SKM-1 treated with dmso at 0.1 percent for 144 hours (cell line): ENCODE data around the gene C8G.
A peak's percentile ranks its signal among the peaks of the same experiment; 100 is the strongest.

Source experiments
- DNase-seq: peaks from one replicate; lab custom pipeline; 2025; ENCODE audit not compliant: unreplicated experiment; lab: John Stamatoyannopoulos, UW

Gene C8G

DNA sequence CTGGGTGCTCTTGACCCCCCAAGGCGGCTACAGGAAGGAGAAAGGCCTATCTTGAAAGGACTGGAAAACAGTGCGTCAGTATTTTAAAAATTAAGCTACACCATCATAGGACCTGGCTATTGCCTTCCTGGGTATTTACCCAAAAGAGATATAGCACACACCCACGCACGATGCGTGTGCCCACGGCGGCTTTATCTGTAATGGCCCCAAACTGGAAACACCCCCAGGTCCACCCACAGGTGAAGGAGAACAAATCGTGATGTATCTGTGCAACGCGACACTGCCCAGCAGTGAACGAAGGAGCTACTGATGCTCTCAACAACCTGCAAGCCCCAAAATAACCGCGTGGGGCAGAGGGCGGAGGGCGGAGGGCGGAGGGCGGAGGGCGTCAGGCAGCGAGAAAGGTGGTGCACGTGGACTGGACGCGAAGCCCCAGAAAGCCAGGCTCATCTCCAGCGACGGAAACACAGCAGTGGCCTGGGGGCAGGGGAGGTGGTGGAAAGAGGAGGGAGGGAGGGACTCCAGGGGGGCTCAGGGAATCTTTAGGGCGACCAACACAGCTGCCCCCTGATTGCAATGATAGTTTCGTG lies 19.9 kb downstream of the C8G start:
- DNase-seq, result no peak

GRCh38 chr9:136965771-136966484 lies 20.9 kb downstream of the C8G start:
- DNase-seq, result no peak

DNA sequence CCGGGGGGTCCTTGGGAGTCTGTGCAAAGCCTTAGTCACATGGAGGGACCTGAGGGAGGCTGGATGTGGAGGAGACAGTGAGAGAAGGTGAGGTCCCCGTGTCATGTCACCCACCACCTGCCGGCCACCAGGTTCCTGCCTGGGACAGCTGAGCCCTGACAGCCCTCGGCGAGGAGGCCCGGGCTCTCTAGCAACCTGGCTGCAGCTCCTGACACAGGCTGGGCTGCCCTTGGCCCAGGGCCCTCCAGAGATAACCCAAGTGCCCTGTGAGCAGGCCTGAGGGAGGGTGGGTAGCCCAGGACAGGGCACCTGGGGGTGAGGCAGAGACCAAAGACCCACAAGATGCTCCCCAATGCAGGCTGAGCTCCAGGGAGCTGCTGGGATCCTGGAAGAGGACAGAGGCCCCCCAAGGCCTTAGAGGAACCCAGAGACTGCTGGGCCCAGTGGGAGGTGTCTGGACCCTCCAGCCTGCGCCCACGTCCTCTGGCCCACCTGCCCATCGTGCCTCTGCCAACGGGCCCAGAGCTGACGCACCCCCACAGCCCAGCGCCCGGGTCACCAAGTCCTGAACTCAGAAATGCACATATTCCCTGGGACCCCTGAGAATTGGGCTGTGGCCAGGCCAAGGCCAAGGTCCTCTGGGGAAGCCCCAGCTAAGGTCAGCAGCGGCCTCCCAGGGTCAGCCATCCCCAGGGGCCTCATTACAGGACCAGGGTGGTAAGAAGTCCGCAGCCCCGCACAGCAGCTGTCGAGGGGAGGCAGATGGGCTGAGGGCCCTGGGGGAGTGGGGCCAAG lies 23.5 kb downstream of the C8G start:
- DNase-seq, result no peak

DNA sequence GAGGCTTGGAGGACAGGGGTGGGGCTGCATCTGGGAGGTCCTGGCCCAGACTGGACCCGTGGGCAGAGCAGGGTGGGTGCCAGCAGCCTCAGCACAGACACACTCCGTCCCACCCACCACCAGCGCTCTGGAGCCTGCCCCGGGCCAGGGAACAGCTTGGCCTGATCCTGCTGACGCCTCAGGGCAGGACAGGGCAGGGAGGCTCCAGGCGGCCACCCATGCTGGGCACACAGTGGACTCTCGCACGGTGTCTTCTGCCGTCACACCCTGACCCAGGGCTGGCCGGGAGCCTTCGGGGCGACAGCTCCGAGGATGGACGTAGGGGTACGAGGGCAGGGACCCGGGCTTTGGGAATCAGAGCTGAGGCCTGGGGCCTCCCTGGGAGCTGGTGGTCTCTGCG lies 24.1 kb downstream of the C8G start:
- no peak for DNase-seq

DNA sequence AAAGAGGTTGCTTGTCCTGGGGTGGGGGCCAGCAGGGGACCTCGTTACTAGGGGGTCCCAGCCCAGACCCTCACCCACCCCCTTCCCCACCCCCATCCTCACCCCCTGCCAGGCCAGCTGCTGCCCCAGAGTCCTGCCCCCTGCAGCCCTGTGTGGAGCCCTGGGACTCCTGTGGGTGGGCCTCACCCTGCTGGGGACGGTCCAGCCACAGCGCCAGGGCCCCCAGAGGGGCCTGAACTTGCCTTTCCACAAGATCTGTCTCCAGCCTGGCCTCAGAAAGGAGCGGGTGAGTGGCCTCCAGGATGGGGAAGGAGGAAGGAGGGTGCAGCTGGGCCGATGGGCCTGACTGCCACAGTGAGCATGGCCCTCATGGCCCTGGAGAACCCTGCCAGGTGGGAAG lies 24.7 kb downstream of the C8G start:
- no peak for DNase-seq

- DNase-seq, result no peak
These were observed 25.3 kb downstream of the C8G start for GRCh38 chr9:136970361-136970760.

- no peak for DNase-seq
These were observed 26.7 kb downstream of the C8G start for GRCh38 chr9:136971746-136972145.

- no peak for DNase-seq
These were observed 27.3 kb downstream of the C8G start for GRCh38 chr9:136972335-136972734.

DNA sequence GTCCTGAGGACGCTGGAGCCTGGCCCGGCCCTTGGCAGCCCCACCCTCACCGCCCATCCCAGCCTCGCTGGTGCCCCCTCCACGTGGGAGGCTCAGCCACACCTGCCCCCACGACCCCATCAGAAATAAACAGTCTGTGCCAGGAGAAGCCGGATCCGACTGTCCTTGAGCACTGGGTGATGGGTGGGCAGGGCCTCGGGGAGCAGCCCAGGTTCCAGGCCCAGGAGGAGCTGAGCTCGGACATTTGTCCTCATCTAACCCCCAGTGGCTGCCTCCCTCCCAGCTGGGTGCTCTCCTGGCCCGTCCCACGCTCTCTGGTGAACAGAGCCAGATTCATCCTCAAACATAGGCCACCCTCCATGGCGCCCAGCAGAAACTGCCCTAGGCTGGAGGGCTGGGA lies 27.7 kb downstream of the C8G start:
- DNase-seq, result no peak

GRCh38 chr9:136973618-136974617 lies 28.9 kb downstream of the C8G start:
- no peak for DNase-seq

GRCh38 chr9:136974817-136975535 lies 29.9 kb downstream of the C8G start:
- DNase-seq, result no peak

DNA sequence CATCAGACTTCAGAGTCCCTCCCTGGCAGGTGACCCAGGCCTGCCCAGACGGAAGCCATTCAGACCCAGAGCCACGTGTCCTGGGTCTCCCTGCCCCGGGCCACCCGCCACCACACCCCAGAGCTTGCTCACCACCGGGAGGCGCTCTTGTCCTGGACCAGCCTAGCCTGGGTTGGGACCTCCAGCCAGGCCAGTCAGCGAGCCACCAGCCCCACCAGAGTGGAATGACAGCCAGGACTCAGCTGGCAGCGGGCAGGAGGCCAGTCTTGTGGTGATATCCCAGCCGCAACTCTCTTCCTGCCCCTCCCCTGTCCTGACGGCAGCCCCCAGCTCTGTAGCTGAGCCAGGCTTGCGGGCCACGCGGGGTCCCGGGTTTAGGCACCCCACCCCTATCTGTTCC lies 30.6 kb downstream of the C8G start:
- DNase-seq, result no peak

GRCh38 chr9:136977223-136977622 lies 32.2 kb downstream of the C8G start, which contains the start of gene PTGDS:
Gene PTGDS (plus strand): TSS chr9:136977504. CDS start chr9:136977579, 75 bp downstream.
- no peak for DNase-seq

DNA sequence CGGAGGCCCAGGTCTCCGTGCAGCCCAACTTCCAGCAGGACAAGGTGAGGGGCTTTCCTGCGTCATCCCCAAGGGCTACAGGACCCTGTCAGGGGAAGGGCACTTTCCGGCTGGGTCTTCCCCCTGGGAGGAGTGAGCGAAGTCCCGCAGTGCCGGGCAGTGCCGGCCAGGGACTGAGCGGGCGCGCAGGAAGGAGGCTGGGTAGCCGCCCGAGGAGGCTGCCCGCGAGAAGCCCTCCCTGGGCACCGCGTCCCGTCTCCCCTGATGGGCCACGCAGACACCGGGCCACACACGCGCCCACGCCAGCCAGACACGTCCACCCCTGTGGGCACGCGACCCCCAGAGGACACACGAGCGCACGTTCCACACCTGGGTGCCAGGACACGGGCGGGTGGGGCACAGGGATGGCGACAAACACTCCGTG lies 32.6 kb downstream of the C8G start:
- DNase-seq, result no peak

DNA sequence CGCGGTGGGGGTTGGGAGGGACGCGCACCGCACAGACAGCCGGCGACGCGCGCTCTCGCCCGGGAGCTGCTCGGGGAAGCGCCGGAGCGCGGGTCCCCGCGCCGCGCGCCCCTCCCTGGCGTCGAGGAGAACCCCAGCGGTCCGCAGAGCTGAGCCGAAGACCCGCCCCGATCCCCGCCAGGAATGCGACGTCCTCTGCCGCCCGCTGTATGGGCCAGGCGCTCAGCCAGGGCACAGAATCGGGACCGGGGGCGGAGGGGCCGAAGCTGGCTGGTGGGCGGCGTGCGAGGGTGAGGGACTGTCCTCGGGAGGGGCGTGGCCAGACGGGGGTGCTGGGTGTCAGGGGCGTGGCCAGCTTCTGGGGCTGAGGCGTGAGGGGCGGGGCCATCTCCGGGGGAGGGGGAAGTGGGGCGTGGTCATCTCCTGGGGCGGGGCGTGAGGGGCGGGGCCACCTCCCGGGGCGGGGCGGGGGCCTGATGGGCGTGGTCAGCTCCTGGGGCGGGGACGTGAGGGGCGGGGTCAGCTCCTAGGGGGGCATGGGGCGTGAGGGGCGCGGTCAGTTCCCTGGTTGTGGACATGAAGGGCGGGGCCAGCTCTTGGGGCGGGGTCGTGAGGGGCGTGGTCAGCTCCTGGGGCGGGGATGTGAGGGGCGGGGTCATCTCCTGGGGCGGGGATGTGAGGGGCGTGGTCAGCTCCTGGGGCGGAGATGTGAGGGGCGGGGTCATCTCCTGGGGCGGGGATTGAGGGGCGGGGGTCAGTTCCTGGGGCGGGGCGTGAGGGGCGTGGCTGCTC lies 33.2 kb downstream of the C8G start:
- DNase-seq, result peak; percentile 27

DNA sequence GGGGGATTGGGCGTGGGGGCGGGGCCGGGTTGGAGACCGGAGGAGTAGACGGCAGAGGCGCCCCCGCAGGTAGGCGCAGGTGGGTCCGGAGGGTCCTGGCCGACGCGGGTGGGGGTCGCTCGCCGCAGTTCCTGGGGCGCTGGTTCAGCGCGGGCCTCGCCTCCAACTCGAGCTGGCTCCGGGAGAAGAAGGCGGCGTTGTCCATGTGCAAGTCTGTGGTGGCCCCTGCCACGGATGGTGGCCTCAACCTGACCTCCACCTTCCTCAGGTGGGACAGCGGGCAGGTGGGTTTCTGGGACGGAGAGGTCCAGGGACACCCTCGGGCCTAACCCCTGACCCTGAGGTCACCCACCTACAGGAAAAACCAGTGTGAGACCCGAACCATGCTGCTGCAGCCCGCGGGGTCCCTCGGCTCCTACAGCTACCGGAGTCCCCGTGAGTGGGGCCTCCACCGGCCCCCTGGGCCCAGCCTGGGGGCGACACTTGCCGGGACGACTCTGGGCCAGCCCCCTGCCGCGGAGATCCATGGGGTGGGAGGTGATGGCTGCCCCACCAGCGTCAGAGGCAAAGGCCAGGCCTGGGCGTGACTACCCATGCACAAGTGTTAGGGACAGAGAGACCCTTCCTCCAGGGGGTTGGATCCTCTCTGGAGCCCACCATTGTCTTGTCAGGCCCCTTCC lies 34.0 kb downstream of the C8G start:
- no peak for DNase-seq

- DNase-seq, result no peak
These were observed 34.9 kb downstream of the C8G start for GRCh38 chr9:136979769-136980587.
